Left renal pelvis (tissue), 4 donors: ENCODE data around the gene UBE2E1. TPM values are rescaled to one million over a fixed set of nuclear protein-coding genes. Genes with fewer than 3 reads are reported as not detected.

Source experiments
- DNase-seq, 4 donors: peaks; one replicate each; pipeline ENCODE4 v3.0.0-alpha.2; 2013; ENCODE audit warnings: low read depth in 4 of 4, low spot score in 3 of 4
- polyA plus RNA-seq, 4 donors: library from polyadenylated mRNA; unstranded; fragments of 120-200 nt; gene quantifications; one replicate each; pipeline ENCODE4 v1.2.1, GENCODE V29; 2013; ENCODE audit not compliant: insufficient read length in 4 of 4

The UBE2E1 gene
- polyA plus RNA-seq, 4 donors, result 135 to 173 (median 154) TPM

- DNase-seq, result no peak
Measured at GRCh38 chr3:23817508-23818223, 11.9 kb downstream of the UBE2E1 start.

GRCh38 chr3:23819599-23820360, 14.0 kb downstream of the UBE2E1 start:
- DNase-seq, result no peak

- no peak for DNase-seq
Measured at GRCh38 chr3:23820888-23821287, 15.1 kb downstream of the UBE2E1 start.

GRCh38 chr3:23821858-23822257, 16.1 kb downstream of the UBE2E1 start:
- DNase-seq, result no peak

DNA sequence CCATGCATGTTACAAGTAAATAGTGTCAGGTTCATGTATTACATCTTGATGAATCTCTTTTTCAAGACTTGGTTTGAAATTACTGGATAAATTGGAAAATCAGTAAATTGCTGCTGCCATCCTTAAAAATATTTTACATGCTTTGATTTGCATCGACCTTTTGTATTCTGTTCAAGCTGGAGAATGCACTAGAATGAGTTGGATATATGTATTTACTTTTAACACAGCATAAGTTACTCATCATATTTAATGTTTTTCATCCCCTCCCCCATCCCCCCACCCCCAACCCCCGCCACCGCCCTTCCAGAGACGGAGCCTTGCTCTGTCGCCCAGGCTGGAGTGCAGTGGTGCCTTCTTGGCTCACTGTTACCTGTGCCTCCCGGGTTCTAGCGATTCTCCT, 16.8 kb downstream of the UBE2E1 start:
- no peak for DNase-seq

GRCh38 chr3:23823620-23824019, 17.9 kb downstream of the UBE2E1 start:
- no peak for DNase-seq

DNA sequence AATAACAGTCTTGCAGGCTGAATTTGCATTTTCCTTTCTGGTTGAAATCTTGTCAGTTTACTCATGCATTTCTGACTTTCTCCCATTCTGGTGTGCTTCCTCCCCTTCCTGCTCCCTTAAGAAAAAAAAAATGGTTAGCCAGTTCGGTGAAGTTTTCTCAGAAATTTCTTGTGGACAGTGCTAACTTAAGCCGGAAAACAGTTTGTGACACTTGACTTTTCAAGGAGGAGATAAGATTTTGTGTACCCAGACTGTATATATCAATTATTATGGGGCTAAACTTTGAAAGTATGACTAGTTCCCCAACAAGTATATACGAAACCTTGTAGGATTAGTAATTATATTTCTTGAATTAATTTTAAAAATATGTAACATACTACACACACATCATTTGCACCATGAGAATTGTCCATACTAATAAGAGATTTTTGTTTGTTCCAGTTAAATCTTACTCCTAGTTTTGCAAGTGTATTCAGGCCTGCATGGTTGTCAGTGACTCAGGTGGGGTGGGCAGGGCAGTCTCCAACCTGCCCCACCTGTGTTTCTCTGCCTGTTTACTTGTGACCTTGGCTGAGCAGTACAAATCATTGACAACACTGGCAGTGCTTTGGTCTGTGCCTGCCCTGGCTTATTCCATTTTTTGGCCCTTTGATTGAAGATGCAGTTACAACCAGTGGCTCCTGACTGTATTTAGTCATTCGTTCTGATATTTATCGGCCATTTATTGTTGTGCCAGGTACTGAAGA, 19.1 kb downstream of the UBE2E1 start:
- DNase-seq, result no peak

GRCh38 chr3:23825802-23826201, 20.0 kb downstream of the UBE2E1 start:
- no peak for DNase-seq

DNA sequence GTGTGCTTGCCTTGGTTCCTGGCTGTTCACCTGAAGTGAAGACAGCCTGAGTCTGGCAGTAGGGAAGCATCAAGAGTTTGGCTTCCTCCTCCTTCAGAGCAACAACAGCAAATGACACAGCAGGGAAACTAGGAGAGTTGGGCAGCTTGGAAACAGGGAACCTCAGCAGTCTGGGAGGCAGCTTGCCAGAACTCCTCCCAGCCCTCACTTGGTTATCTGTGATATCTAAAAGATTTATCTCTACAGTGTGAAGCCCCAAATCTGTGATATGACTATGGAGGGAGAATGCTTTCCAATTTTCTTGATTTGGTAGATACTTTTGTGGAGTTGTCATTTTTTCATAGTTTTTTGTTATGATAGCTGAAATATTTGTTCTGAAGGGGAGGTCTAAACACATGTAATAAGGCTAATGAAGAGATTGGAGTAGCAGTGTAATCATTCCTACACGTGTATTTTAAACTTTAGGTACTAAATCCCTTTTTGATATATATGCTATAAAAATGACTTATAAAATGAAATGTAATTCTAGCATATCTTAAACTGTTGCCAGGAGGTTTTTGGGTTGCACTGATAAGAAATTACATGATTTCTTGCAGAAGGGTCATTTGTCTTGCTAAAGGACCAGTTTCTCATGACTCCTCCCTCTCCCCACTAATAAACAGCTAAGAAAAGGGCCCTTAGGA, 20.8 kb downstream of the UBE2E1 start:
- no peak for DNase-seq

- DNase-seq, result no peak
Measured at GRCh38 chr3:23829242-23829934, 23.6 kb downstream of the UBE2E1 start.

- no peak for DNase-seq
Measured at GRCh38 chr3:23830869-23831484, 25.2 kb downstream of the UBE2E1 start.

DNA sequence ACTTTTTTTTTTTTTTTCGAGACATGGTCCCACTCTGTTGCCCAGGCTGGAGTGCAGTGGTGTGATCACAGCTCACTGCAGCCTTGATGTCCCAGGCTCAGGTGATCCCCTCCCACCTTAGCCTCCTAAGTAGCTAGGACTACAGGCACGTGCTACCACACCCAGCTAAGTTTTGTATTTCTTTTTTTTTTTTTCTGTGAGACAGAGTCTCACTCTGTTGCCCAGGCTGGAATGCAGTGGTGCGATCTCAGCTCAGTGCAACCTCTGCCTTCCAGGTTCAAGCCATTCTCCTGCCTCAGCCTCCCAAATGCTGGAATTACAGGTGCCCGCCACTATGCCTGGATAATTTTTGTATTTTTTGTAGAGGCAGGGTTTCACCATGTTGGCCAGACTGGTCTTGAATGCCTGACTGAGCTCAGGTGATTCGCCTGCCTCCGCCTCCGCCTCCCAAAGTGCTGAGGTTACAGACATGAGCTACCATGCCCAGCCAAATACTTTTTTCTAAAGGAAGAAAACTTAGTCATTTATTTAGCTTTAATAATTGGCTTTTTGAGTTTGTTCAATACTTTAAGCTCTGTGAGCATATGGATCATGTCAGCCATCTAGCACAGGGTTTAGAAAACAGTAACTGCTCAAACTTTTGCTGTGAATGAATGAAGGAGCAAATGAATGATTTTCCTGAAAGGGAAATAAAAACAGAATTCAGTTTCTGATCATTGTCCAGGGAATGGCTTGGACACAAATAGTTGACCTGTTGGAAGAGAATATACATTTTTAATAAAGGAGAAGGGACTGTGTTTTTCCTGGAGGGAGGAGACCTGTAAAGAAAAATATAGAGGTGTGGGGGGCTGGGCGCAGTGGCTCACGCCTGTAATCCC, 26.0 kb downstream of the UBE2E1 start:
- DNase-seq, result no peak

GRCh38 chr3:23832523-23832922, 26.8 kb downstream of the UBE2E1 start:
- DNase-seq, result no peak

GRCh38 chr3:23834082-23834870, 28.5 kb downstream of the UBE2E1 start:
- no peak for DNase-seq

- DNase-seq, result no peak
Measured at GRCh38 chr3:23835087-23835486, 29.3 kb downstream of the UBE2E1 start.

DNA sequence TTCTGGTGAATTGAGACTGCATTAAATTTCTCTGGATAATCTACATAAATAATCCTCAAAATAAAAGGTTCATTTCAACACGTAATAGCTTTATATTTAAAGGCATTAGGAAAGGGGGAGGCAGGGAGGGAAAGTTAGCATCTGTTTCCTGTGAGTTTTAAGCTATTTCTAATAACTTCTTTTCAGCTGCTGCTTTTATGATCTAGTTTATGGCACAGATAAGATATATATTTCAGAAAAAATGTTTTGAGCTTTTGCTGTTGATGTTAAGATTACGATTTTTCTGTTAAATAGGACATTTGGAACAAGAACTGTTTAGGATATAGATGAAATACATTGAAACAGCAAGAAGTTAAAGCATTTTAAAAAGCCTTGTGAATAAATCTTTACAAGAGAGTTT, 30.0 kb downstream of the UBE2E1 start:
- no peak for DNase-seq

DNA sequence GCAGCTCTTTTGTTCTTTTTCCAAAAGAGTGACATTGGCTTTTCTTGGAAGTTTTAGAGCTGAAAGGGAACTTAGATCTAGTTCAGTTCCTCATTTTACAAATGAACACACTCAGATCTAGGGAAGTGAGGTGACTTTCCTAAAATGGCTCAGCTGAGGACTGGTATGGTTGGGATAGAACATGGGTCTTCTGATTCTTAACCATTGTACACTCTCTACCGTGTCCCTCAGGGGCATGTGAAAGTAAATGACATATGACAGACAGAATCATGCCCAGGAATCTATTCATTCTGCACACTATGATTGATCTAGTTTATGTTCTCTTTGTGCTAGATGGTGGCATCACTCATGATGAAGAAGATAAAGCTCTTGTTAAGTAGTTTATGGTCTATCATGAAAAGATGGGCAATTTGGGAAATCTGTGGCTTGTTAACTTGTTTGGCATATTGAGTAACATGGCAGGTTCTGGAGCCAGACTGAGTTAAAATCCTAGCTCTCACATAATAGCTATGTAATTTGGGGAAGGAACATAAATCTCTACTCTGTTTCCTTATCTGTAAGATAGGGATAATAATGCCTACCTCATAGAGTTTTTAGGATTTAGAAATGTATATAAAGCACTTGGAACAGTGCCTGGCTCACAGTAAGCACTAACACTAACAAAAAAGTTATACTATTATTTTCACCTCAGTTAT, 30.9 kb downstream of the UBE2E1 start:
- DNase-seq, result no peak

DNA sequence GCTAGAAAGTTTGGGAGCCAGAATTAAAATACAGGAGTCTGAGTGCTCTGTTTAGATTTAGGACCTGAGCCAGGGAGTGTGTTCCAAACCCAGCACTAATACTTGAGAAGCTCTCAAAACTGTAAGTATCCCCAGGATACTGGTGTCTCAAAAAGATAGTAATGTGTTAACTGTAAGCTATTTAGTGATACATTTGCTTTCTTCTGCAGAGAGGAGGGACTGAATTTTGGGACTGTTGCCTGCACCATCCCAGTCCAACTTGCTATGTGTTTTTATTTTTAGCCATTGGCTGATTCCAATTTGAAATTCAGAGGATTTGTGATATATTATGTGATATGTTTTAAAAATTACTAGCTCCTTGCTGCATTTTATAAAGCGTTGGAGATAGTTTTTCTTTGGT, 31.5 kb downstream of the UBE2E1 start:
- no peak for DNase-seq
